GM21529 (cell line): Measurements from ENCODE around the gene ZWILCH.

ENCODE experiments used
- ATAC-seq: cut with Tn5 transposase; IDR thresholded peaks from one replicate; pipeline ENCODE4 v1.9.1; 2021; ENCODE audit not compliant: unreplicated experiment

The ZWILCH gene

GRCh38 chr15:66535056-66535455 is 29.9 kb downstream of the ZWILCH start:
- no peak for ATAC-seq

- ATAC-seq = no peak
Observed at GRCh38 chr15:66542896-66543295, 37.8 kb downstream of the ZWILCH start.

- ATAC-seq = no peak
Observed at GRCh38 chr15:66545255-66545654, 40.1 kb downstream of the ZWILCH start.

DNA sequence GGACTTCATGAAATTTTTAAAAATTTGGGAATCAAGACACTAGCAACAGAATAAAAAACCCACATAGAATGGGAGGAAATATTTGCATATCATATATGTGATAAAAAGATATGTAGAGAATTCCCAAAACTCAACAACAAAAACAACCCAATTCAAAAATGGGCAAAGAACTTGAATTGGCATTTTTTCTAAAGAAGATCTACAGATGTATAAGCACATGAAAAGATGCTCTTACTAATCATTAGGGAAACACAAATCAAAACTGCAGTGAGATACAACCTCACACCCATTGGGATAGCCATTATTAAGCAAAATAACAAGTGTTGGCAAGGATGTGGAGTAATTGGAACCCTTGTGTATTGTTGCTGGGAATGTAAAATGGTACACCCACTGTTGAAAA is 50.6 kb downstream of the ZWILCH start:
- ATAC-seq = no peak

DNA sequence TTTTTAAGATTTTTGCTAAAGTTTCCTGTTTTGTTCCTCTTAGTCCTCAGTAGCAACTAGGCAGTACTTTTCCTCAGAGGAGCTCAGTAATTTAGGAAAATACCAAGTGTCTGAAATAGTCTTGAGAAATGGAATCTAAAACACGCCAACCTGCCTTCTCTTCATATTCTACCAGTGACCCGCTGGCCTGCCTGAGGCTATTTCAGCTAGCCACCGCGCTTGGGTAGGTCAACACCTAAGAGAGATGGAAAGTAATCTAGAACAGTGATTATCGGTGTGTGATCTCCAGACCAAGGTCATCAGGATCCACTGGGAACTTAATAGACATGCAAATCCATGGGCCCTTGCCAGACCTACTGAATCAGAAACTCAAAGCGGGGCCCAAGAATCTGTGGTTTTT is 53.1 kb downstream of the ZWILCH start:
- no peak for ATAC-seq

DNA sequence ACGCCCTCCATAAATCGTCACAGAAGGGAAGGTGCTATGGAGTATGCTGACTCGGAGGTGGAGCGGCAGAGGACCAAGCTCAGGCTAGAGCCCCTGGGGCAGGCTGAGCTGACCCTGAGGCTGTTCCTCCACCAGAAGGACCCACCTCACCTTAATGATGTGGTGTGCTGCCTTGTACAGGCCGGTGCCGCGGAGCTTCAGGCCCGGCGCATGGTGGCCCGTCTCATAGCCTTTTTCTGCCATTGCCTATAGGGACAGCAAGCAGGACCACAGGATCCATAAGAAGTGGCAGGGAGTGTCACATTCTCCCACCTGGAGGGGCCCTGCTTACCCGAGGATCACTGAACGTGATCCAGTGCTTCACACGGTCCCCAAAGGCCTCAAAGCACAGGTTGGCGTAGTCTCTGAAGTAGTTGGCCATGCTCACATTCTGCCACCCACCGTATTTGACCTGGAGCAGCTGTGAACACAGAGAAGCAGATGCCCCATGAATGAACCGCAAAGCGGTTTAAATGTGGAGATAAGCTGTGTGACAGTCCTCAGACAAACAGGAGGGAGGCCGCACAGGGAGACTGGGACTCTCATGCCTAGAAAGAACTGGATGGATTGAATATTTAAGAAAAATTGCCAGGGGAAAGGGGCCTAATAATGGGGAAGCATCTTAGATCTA is 55.9 kb downstream of the ZWILCH start:
- no peak for ATAC-seq

DNA sequence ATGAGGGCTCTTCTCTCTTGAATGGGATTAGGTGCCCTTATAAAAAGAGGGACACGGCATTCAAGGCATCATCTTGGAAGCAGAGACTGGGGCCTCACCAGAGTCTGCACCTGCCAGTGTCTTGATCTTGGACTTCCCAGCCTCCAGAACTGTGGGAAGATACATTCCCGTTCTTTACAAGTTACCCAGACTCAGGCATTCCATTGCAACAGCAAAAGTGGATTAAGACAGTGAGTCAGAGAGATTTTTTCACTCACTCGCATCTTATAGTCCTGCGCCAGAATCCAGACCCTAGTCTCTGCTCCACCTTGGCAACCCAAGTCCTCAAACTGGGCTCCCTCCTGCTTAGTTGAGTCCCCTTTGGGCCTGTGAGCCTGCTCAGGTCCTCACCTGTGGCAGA is 58.0 kb downstream of the ZWILCH start:
- ATAC-seq = no peak

- no peak for ATAC-seq
Observed at GRCh38 chr15:66563566-66564110, 58.5 kb downstream of the ZWILCH start.

GRCh38 chr15:66564136-66565041 is 59.3 kb downstream of the ZWILCH start:
- ATAC-seq = no peak

DNA sequence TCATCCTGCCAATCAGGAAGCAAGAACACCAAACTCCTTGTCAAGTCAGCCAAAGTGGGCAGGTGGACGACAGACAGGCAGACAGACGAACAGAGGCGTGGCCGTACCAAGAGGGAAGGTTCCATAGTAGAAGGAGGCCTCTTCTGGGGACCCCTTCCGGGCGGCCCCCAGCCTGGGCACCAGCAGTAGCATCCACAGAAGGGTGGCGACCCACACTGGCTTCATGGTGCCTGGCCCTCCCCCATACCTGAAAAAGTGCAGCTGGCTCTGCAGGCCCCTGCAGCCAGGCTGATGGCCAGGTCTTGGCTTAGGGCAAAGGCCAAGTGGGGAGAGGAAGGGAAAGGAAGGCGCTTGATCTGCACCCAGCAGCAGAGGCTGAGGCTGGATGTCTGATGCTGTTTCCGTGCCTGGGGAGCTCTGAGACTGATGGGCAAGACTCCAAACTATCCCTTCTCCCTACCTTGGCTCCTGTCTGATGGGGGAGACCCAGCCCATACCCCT is 60.1 kb downstream of the ZWILCH start:
- ATAC-seq = no peak

GRCh38 chr15:66565741-66566144 is 60.6 kb downstream of the ZWILCH start, which contains the start of gene LCTL:
Gene LCTL, minus strand, starts transcription at chr15:66565998. Its CDS starts 633 bp downstream, at chr15:66565365.
- ATAC-seq = no peak

DNA sequence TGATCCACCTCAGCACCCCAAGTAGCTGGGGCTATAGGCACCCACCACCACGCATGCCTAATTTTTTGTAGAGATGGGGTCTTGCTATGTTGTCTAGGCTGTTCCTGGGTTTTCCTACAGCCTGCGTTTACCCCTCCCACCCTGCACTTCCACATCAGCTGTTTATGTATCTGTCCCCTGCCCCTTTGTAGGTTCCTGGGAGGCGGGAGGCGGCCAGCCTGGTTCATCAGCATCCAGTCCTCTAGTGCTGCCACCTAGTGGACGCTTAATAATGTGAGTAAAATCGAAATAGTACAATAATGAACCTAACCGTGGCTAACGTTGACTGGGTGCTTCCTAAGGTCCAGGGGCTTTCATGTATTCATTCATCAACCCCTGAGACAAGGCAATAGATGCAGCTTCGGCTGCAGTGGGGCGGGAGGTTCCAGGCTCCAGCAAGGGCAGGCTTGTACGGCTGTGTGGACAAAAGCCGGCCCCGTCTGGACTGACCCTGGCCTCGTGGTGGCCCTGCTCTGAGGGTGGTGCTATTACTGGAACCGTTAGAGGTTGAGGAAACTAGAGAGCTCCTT is 61.9 kb downstream of the ZWILCH start:
- no peak for ATAC-seq

GRCh38 chr15:66567897-66568296 is 62.8 kb downstream of the ZWILCH start:
- no peak for ATAC-seq

DNA sequence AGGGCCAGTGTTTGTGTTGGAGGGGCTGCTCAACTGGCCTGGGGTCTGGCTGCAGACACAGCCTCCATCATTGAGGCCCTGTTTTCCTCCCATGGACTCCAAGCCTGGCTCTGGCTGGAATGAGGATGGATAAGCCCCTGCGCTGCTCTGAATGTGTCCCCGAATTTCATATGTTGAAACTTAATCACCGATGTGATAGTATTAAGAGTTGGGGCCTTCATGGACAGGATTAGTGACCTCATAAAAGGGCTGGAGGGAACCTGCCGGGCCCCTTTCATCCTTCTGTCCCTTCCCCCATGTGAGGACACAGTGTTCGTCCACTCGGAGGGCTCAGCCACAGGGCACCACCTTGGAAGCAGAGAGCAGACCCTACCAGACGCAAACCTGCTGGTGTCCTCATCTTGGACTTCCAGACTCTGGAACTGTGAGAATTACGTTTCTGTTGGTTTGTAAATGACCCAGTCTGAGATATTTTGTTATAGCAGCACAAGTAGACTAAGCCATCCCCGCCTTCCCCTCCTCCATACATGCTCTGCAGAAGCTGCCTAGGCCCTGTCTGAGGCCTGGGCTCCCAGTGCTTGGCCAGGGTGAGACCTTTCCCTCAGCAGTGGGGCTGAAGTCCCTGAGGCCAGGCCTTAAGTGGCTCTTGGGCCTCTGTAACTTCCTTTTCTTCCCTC is 64.5 kb downstream of the ZWILCH start:
- no peak for ATAC-seq

GRCh38 chr15:66570327-66570726 is 65.2 kb downstream of the ZWILCH start:
- ATAC-seq = no peak

GRCh38 chr15:66570842-66571478 is 65.8 kb downstream of the ZWILCH start:
- no peak for ATAC-seq

GRCh38 chr15:66572146-66572545 is 67.0 kb downstream of the ZWILCH start:
- ATAC-seq = no peak

DNA sequence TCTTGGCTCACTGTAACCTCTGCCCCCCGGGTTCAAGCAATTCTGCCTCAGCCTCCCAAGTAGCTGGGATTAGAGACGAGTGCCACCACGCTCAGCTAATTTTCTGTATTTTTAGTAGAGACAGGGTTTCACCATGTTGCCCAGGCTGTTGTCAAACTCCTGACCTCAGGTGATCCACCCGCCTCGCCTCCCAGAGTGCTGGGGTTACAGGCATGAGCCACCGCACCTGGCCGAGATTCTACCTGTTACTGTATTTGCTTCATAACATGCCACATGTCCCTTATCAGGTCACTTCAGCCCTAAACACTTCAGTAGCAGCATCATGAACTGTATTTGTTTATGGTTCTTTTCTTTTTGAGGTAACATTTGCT is 68.2 kb downstream of the ZWILCH start:
- no peak for ATAC-seq

- no peak for ATAC-seq
Observed at GRCh38 chr15:66573719-66574595, 68.8 kb downstream of the ZWILCH start.

- ATAC-seq = no peak
Observed at GRCh38 chr15:66574596-66574950, 69.4 kb downstream of the ZWILCH start.
